Fibroblast of lung (primary cell): Measurements from ENCODE around the gene GIGYF2. TPM values are rescaled to one million over a fixed set of nuclear protein-coding genes. Genes with fewer than 3 reads are reported as not detected.

Experiments used
- DNase-seq, 2 donors: peaks; one replicate each; pipeline versions ENCODE4 v3.0.0 to v3.0.0-alpha.2; 2010; ENCODE audit warnings: low read depth in 2 of 2
- H2AFZ ChIP-seq: 2 replicates; pipeline ENCODE4 v1.5.1; 2012; ENCODE audit warnings: low read length, control low read depth, inconsistent platforms
- H3K27ac ChIP-seq: 2 replicates; pipeline ENCODE4 v1.5.1; 2011; ENCODE audit warnings: low read length, control low read depth; ENCODE audit not compliant: insufficient read depth
- H3K27me3 ChIP-seq: 2 replicates; pipeline ENCODE4 v1.5.1; 2011; ENCODE audit warnings: mild to moderate bottlenecking, low read length; ENCODE audit not compliant: control insufficient read depth, insufficient read depth
- H3K36me3 ChIP-seq: 2 replicates; pipeline ENCODE4 v1.5.1; 2011; ENCODE audit warnings: low read length; ENCODE audit not compliant: control insufficient read depth, insufficient read depth
- H3K4me1 ChIP-seq: 2 replicates; pipeline ENCODE4 v1.5.1; 2011; ENCODE audit warnings: low read length; ENCODE audit not compliant: control insufficient read depth, insufficient read depth; ENCODE audit errors: extremely low read depth
- H3K4me2 ChIP-seq: 2 replicates; pipeline ENCODE4 v1.5.1; 2011; ENCODE audit warnings: low read length, control low read depth; ENCODE audit not compliant: insufficient read depth; ENCODE audit errors: extremely low read depth
- H3K4me3 ChIP-seq, 4 experiments: fragments of 200-600 bp in 1 of 4; sonication (generic) in 1 of 4; replicated peaks in 1 of 4; 2 replicates each; pipeline ENCODE4 v1.5.1; 2011 to 2016; ENCODE audit warnings: low read length in 4 of 4, low read depth in 3 of 4, mild to moderate bottlenecking in 3 of 4, control low read depth in 2 of 4, inconsistent platforms in 1 of 4, mixed read lengths in 1 of 4; ENCODE audit not compliant: insufficient read depth in 1 of 4; ENCODE audit errors: control extremely low read depth in 1 of 4
- H3K79me2 ChIP-seq: 2 replicates; pipeline ENCODE4 v1.5.1; 2012; ENCODE audit warnings: mild to moderate bottlenecking, low read length, inconsistent platforms; ENCODE audit not compliant: control insufficient read depth, insufficient read depth
- H3K9ac ChIP-seq: 2 replicates; pipeline ENCODE4 v1.5.1; 2011; ENCODE audit warnings: mild to moderate bottlenecking, low read length, control low read depth; ENCODE audit not compliant: insufficient read depth
- H3K9me3 ChIP-seq: 2 replicates; pipeline ENCODE4 v1.5.1; 2012; ENCODE audit warnings: low read depth, low read length; ENCODE audit not compliant: control insufficient read depth, insufficient read depth
- H4K20me1 ChIP-seq: 2 replicates; pipeline ENCODE4 v1.5.1; 2011; ENCODE audit warnings: low read length; ENCODE audit not compliant: control insufficient read depth, insufficient read depth; ENCODE audit errors: extremely low read depth
- CTCF ChIP-seq, 2 donors: IDR thresholded peaks in 1 of 2; conservative IDR thresholded peaks in 1 of 2; 1 replicate in 1 of 2; 2 replicates in 1 of 2; pipeline ENCODE4 v1.5.1; 2011 to 2012; ENCODE audit warnings: low read length in 2 of 2, control low read depth in 1 of 2, inconsistent platforms in 1 of 2, low read depth in 1 of 2, mild to moderate bottlenecking in 1 of 2
- EZH2 ChIP-seq: IDR thresholded peaks from 2 replicates; pipeline ENCODE4 v1.5.1; 2012; ENCODE audit warnings: low read length, control low read depth, mild to moderate bottlenecking; ENCODE audit errors: missing control alignments
- polyA plus RNA-seq, 2 donors: library from polyadenylated mRNA; depleted of rRNA in 1 of 2; stranded (reverse) in 1 of 2; unstranded in 1 of 2; fragments of >200 nt; gene quantifications; 2 replicates each; pipeline ENCODE4 v1.2.1, GENCODE V29; 2011 to 2012; ENCODE audit warnings: missing spikeins in 1 of 2
- total RNA-seq: library from RNA; depleted of rRNA; stranded (reverse); fragments of >200 nt; gene quantifications from 2 replicates; pipeline ENCODE4 v1.2.1, GENCODE V29; 2014

The GIGYF2 gene
- total and polyA plus RNA-seq, 2 donors (not counting 1 experiment from before 2014, with no cell fraction given) = 31.1 to 64.7 TPM

- TF ChIP-seq CTCF (conservative IDR thresholded peaks at IDR 0.05 in 1 of 2, IDR thresholded peaks at IDR 0.05 in 1 of 2; ENCODE audit: low read depth in 1 of 2, low read length in 2 of 2) (no peak), EZH2 (no peak)
- Histone ChIP-seq H3K4me1 (no peaks in the 10 kb centered on the region), H2AFZ (no peak overlapping the region), H3K9ac (no peak overlapping the region), H3K9me3 (no peaks in the 10 kb centered on the region), H3K4me3 (no peak overlapping the region), H3K4me2 (no peak overlapping the region), H3K27ac (no peak overlapping the region), H3K79me2 (no peaks in the 10 kb centered on the region), H4K20me1 (no peaks in the 10 kb centered on the region), H3K27me3 (no peaks in the 10 kb centered on the region), H3K36me3 (no peaks in the 10 kb centered on the region)
- DNase-seq = no peak
Measured at GRCh38 chr2:232787806-232788205, 90.7 kb downstream of the GIGYF2 start.

GRCh38 chr2:232789082-232789481 lies 92.0 kb downstream of the GIGYF2 start:
- no peak overlapping the region for H3K4me3 ChIP-seq
- H3K36me3 ChIP-seq = no peaks in the 10 kb centered on the region
- no peak overlapping the region for H3K27ac ChIP-seq
- no peak for DNase-seq
- H4K20me1 ChIP-seq = no peaks in the 10 kb centered on the region
- no peak overlapping the region for H2AFZ ChIP-seq
- H3K4me1 ChIP-seq = no peaks in the 10 kb centered on the region
- no peaks in the 10 kb centered on the region for H3K9me3 ChIP-seq
- H3K79me2 ChIP-seq = no peaks in the 10 kb centered on the region
- no peak overlapping the region for H3K9ac ChIP-seq
- H3K27me3 ChIP-seq = no peaks in the 10 kb centered on the region
- no peak overlapping the region for H3K4me2 ChIP-seq
- TF ChIP-seq CTCF (conservative IDR thresholded peaks at IDR 0.05 in 1 of 2, IDR thresholded peaks at IDR 0.05 in 1 of 2; ENCODE audit: low read depth in 1 of 2, low read length in 2 of 2) = no peak
- no peak for TF ChIP-seq EZH2

DNA sequence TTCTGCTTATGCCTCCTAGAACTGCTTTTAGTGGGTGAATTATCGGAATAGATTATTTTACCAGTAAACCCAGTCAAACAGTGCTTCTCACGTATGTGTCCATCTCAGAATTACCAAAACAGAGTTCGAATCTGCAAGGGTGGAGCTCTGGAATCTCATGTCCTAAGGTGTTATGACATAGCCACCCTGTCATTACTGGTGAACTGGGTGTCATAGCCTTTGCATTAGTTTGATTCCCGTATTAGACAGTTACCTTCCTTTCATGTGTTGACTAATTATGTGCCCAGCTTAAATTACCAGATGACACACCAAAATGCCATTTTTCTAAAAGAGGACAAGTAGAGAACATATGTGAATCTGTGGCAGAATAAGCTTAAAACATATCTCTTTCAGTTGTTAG lies 94.4 kb downstream of the GIGYF2 start:
- H3K9ac ChIP-seq = no peak overlapping the region
- H3K27ac ChIP-seq = no peak overlapping the region
- no peaks in the 10 kb centered on the region for H4K20me1 ChIP-seq
- peaks cover 3% of the 10 kb centered on the region for H3K36me3 ChIP-seq
- H3K79me2 ChIP-seq = no peaks in the 10 kb centered on the region
- H3K9me3 ChIP-seq = no peaks in the 10 kb centered on the region
- H3K4me2 ChIP-seq = no peak overlapping the region
- TF ChIP-seq CTCF (conservative IDR thresholded peaks at IDR 0.05 in 1 of 2, IDR thresholded peaks at IDR 0.05 in 1 of 2; ENCODE audit: low read depth in 1 of 2, low read length in 2 of 2) (no peak), EZH2 (no peak)
- H3K4me1 ChIP-seq = no peaks in the 10 kb centered on the region
- H3K4me3 ChIP-seq = no peak overlapping the region
- no peak overlapping the region for H2AFZ ChIP-seq
- no peaks in the 10 kb centered on the region for H3K27me3 ChIP-seq
- no peak for DNase-seq
